ENCODE results near the gene GALM. TPM values are rescaled to one million over a fixed set of nuclear protein-coding genes. Genes with fewer than 3 reads are reported as not detected.
"Not testable (repeated sequence)": the region's sequence is repeated elsewhere in the genome, so short reads cannot be mapped to it uniquely, and the experiment has no call there.

The GALM gene
- total RNA-seq, 1 donor from 2014 or later, result 28.5 TPM

GRCh38 chr2:38676681-38677080 is 10.8 kb downstream of the GALM start:
- ATAC-seq (no peak), DNase-seq (ENCODE audit: low spot score) (no peak)

- not testable (repeated sequence) for DNase-seq (ENCODE audit: low spot score); ATAC-seq
Measured at GRCh38 chr2:38680868-38681267, 15.0 kb downstream of the GALM start.

GRCh38 chr2:38682008-38682575 is 16.2 kb downstream of the GALM start:
- ATAC-seq (no peak), DNase-seq (ENCODE audit: low spot score) (no peak)

GRCh38 chr2:38682620-38683019 is 16.7 kb downstream of the GALM start:
- not testable (repeated sequence) for ATAC-seq; DNase-seq (ENCODE audit: low spot score)

- ATAC-seq, result no peak
- DNase-seq (ENCODE audit: low spot score), result no peak
Measured at GRCh38 chr2:38683766-38684165, 17.9 kb downstream of the GALM start.

- no peak for DNase-seq (ENCODE audit: low spot score)
- peak; percentile 88 for ATAC-seq
Measured at GRCh38 chr2:38685116-38685735, 19.3 kb downstream of the GALM start.

- ATAC-seq (peak; percentile 31), DNase-seq (ENCODE audit: low spot score) (no peak)
Measured at GRCh38 chr2:38690499-38691420, 24.8 kb downstream of the GALM start.

GRCh38 chr2:38691994-38692393 is 26.1 kb downstream of the GALM start:
- ATAC-seq (no peak), DNase-seq (ENCODE audit: low spot score) (no peak)

GRCh38 chr2:38692636-38693318 is 26.9 kb downstream of the GALM start:
- no peak for DNase-seq (ENCODE audit: low spot score)
- ATAC-seq, result peak; percentile 58

- ATAC-seq (no peak), DNase-seq (ENCODE audit: low spot score) (no peak)
Measured at GRCh38 chr2:38697116-38697840, 31.4 kb downstream of the GALM start.

- ATAC-seq (no peak), DNase-seq (ENCODE audit: low spot score) (no peak)
Measured at GRCh38 chr2:38698467-38699003, 32.6 kb downstream of the GALM start.

GRCh38 chr2:38700113-38700785 is 34.3 kb downstream of the GALM start:
- DNase-seq (ENCODE audit: low spot score), result no peak
- ATAC-seq, result peak; percentile 73

- DNase-seq (ENCODE audit: low spot score), result no peak
Measured at GRCh38 chr2:38700881-38701458, 35.1 kb downstream of the GALM start.

GRCh38 chr2:38701542-38701941 is 35.6 kb downstream of the GALM start:
- ATAC-seq, result no peak
- no peak for DNase-seq (ENCODE audit: low spot score)

More at GRCh38 chr2:38700881-38701458, 35.1 kb downstream of the GALM start:
- no peak for ATAC-seq

GRCh38 chr2:38702413-38702812 is 36.5 kb downstream of the GALM start:
- no peak for ATAC-seq
- no peak for DNase-seq (ENCODE audit: low spot score)

- DNase-seq (ENCODE audit: low spot score); ATAC-seq: not testable (repeated sequence)
Measured at GRCh38 chr2:38703336-38703735, 37.4 kb downstream of the GALM start.

GRCh38 chr2:38704664-38705063 is 38.8 kb downstream of the GALM start:
- ATAC-seq (no peak), DNase-seq (ENCODE audit: low spot score) (no peak)

GRCh38 chr2:38706846-38707345 is 41.0 kb downstream of the GALM start:
- no peak for DNase-seq (ENCODE audit: low spot score)
- no peak for ATAC-seq

GRCh38 chr2:38708491-38708890 is 42.6 kb downstream of the GALM start:
- DNase-seq (ENCODE audit: low spot score); ATAC-seq: not testable (repeated sequence)
